ENCODE data around the gene SLC4A4.
"Not testable (repeated sequence)": the region's sequence is repeated elsewhere in the genome, so short reads cannot be mapped to it uniquely, and the experiment has no call there.

Gene SLC4A4

GRCh38 chr4:71360844-71361243, 22.0 kb downstream of the SLC4A4 start:
- DNase-seq = no peak

DNA sequence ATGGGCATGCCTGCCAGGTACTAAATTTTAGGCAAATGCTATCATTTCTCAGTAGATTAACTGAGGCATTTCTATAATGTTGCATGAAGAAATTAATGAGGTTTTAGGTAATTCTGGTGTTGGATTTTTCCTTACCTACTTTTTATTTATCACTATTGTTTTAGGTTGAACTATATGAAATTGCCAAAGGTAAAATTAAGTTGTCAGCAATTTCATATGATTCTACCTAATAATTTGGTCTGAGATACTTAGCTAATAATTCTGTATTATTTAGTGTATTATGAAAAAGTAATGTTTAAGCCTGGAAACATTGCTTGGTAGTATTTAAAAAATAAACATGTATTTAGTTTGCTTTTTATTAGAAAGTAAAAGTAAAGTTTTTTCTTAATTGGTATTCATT, 22.7 kb downstream of the SLC4A4 start:
- no peak for DNase-seq

- DNase-seq = no peak
Measured at GRCh38 chr4:71366766-71367165, 27.9 kb downstream of the SLC4A4 start.

DNA sequence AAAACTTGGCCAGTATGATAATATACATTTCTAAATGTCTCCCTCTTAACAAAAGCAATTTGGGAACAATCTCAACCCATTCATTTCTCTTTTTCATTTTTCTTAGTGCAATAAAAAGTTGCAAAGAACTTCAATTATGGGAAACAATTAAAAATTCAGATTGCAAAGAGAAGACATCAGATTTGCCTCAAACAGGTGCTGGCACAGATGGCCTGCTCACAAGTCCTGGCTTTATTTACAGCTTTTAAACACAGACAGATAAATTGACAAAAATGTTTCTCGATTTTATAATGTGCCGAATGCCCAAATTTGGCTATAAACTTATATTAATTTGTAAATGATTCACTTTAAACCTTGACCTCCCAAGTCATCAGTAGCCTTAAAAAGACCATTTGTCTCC, 28.7 kb downstream of the SLC4A4 start:
- no peak for DNase-seq

DNA sequence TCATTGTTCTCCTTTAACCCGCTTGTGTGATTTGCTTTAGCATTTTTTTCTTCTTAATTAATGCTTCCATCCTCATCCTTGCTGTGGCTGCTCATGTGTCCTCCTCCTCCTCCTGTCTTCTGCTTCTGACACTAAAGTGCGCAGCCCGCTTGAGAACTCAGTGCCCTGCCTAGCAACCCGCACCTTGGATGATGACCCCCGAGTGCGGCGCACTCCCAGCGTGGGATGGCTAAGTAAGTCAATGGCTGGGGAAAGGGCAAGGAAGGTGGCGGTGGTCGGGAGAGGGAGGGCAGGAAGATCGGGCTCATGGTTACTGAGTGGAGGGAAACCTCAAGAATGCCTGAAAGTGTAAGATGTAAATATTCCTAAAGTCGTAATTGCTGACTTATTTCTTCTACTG, 30.1 kb downstream of the SLC4A4 start:
- DNase-seq = no peak

DNA sequence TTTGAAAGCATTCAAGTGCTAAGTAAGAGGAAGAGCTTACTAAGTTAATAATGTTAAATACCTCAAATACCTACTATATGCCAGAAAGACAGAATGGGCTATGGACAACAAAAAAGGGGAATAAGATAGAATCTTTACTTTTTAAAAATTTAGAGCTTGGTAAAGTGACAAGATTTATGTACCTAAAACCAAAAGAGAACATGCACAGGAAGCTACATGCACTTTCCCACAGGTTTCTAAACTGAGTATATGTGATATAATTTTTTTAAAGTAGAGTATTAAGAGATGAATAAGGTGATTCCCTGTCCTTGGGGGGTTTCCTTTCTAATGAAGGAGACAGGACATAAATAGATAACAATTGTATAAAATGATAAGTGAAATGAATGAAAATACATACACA, 30.7 kb downstream of the SLC4A4 start:
- no peak for DNase-seq

- DNase-seq = no peak
Measured at GRCh38 chr4:71375494-71375893, 36.7 kb downstream of the SLC4A4 start.

GRCh38 chr4:71377561-71377960, 38.7 kb downstream of the SLC4A4 start:
- no peak for DNase-seq

GRCh38 chr4:71379126-71379525, 40.3 kb downstream of the SLC4A4 start:
- no peak for DNase-seq

DNA sequence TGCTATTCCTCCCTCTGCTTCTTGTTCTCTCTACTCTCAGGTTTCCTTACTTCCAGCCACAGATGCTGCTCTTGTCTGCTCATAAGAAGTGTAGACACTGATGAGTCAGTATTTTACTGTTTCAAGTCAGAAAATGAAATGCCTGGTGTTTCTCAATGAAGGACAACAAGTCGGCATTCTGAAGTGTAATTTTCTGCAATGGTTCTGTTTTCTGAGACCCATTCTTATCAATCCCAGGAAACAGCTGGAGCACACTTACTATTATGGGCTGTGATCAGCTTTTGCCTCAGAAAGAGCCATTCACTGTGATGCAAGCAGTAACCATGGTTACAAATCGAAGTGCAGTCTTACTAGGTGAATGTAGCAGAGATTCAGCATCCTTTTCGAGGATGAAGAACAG, 42.0 kb downstream of the SLC4A4 start:
- DNase-seq = no peak

DNA sequence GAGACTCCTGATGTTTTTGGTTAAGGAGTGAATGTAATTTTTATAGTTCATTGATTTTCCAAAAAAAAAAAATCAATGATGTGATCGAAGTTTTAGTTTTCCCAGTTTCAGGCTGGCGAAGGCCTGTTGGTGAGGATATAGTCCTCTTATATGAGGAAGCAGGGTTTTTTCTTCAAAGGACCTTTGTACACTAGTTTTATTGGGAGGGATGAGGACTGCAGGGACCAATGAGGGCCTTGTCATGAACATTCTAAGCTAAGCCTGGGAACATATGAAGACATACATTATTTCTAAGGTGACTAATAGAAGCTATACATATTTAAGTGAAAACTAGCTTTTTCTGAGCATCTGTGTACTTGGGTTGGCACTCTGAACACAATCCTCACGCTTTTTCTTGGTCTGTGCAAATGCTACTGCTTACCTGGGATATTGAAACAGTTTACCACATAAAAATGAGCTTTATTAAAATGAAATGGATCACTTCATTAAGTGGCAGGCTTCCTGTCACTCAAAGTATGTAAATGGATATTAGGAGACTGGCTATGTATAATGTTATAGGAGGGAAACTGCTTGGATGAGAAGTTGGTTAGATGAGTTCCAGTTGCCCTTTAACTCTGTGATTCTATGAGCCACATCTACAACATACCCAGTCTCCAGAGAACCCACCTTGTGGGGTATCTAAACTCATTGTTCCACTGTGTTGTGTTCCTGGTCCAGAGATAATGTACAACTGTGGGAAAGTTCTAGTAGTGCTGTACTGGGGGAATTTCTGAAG, 43.5 kb downstream of the SLC4A4 start:
- DNase-seq = no peak

DNA sequence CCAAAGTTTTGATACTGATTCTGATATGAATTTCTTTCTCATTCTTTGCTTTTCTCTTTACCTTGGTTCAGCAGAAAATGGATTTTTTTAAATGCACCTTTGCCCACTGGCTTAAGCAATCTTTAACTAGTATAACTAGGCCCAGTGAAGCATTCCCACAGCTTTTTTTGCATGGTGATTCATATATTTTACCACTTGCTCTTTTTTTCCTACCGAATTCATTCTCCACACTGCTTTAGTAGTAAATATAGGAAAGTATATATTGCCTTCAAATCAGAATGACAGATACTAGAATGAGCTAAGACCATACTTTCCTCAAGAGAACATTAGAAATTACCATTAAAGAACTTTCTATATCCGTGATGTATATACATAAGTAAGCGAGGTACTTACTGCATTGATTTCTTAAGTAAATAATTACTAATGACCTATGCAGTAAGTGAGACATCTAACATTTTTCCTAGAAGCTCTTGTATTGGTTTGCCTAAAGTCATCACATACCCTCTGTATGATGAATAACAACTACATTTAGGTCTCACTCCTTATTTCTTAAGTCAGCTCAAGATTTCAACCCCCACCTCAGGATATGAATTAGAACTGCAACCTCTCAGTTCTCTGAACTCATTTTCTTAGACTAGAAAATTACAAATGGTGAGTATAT, 44.2 kb downstream of the SLC4A4 start:
- no peak for DNase-seq

DNA sequence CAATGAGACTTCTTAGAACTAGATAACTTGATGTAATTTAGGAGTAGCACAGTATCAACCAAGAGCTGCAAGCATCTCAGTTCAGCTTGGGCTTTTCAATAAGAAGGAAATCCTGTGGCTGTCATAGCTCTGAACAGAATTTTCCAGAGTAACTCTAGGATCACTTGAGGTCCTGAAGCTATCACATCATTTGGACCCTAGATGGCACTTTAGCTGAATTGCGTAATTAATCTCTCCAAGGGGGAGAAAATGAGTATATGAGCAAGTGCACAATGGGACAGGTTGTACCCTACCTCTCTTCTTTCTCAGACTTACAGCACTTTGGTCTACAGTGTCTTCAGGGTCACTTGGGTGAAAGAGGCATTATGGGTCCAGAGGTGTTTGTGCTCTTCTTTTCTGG, 45.2 kb downstream of the SLC4A4 start:
- no peak for DNase-seq

GRCh38 chr4:71389149-71389827, 50.5 kb downstream of the SLC4A4 start:
- no peak for DNase-seq

- no peak for DNase-seq
Measured at GRCh38 chr4:71392109-71392508, 53.3 kb downstream of the SLC4A4 start.

- DNase-seq = no peak
Measured at GRCh38 chr4:71396382-71396781, 57.6 kb downstream of the SLC4A4 start.

DNA sequence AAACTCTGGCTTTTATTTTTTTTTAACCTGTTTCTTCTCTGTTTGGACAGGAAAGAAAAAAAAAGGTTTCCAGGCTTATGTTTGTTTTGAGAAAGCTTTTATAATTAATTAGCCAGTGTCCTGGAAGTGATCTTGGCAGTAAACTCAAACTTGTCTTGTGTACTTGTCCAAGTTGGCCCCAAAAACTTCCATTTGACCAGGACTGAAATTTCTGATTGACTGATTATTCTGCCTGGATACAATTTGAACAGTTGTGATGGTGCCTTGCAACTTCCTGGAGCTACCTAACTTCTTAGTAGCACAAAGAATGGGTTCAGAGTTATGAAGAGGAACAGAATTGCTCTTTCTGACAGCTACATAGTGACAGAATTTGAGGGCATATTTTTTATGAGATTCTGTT, 62.0 kb downstream of the SLC4A4 start:
- no peak for DNase-seq

DNA sequence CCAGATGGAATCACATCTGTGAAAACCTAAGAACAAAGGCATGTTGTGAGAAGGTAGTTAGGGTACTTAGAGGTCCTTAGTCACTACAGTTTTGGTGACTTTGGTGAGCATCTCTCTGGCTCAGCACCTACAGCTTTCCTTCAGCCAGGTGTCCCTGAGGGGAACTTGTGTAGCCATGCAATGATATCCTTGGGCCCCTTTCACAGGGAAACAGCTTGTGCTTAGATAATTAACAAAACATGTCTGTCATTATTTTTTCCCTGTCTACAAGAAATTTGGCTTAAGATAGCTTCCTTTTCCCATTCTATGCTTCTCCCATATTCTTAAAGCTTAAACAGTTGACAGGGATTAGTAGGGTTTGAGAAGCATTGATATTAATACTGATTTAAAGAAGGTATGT, 63.8 kb downstream of the SLC4A4 start:
- DNase-seq = no peak

DNA sequence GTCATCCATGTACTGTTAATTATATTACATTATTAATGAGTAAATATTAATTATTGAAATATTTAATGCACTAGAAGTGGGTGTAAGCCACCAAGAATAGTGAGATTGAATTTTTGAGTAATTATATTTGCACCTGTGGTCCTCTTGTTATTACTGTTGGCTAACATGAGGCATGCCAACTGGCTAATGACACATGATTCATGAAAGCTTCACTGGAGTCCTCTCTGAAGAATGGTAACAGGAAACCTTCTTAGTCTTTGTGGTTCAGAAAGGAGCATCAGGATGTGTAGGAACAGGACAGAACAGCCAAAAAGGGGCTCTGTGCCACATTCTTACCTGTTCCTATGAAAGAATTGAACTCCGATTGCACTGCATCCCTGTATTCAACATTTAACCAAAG, 65.2 kb downstream of the SLC4A4 start:
- DNase-seq = no peak

GRCh38 chr4:71405791-71406190, 67.0 kb downstream of the SLC4A4 start:
- DNase-seq = no peak

GRCh38 chr4:71406459-71406963, 67.7 kb downstream of the SLC4A4 start:
- DNase-seq = no peak

DNA sequence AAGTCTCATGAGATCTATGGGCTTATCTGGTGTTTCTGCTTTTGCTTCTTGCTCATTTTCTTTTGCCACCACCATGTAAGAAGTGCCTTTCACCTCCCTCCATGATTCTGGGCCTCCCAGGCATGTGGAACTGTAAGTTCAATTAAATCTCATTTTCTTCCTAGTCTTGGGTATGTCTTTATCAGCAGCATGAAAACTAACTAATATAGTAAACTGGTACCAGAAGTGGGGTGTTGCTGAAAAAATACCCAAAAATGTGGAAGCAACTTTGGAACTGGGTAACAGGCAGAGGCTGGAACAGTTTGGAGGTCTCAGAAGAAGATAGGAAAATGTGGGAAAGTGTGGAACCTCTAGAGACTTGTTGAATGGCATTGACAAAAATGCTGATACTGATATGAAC, 70.1 kb downstream of the SLC4A4 start:
- DNase-seq = not testable (repeated sequence)

- no peak for DNase-seq
Measured at GRCh38 chr4:71411981-71412380, 73.2 kb downstream of the SLC4A4 start.

DNA sequence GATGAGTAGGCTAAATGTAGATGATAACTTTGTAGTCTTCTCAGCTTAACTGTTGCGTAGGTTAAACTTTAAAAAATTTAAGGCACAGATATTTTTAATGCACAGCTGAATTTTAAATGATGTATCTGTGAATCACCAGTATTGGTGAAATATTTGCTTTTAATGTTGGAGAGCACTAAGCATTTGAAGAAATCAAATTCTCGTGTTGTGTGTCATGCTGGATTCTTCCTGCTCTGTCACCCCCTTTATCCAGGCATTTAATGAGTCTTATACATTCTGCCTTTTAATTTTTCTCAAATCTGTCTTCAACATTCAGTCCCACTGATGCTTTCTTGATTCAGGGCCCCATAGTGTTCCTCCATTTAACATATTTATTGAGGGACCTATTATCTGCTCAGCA, 76.7 kb downstream of the SLC4A4 start:
- DNase-seq = no peak
